ENCODE measurements around the gene ELFN1. TPM values are rescaled to one million over a fixed set of nuclear protein-coding genes. Genes with fewer than 3 reads are reported as not detected.

The ELFN1 gene
- total RNA-seq, 5 donors from 2014 or later (not counting 1 experiment from before 2014, with no cell fraction given), result 0.06 to 0.12 (median 0.07) TPM; not detected in 2

GRCh38 chr7:1779445-1779844, 109.4 kb downstream of the ELFN1 start:
- Mint-ChIP-seq H3K36me3 (peaks cover 6% of the 10 kb centered on the region), H3K27me3 (peaks cover 7 to 19% of the 10 kb centered on the region in 2 donors), H3K9me3 (peaks cover 8 to 23% (median 14%) of the 10 kb centered on the region in 3 donors), H3K27ac (no peak overlapping the region), H3K4me3 (no peak overlapping the region), H3K4me1 (no peaks in the 10 kb centered on the region)
- H3K27ac ChIP-seq (ENCODE audit: low read length), result no peak overlapping the region
- H3K27me3 ChIP-seq (replicated peaks in 1 of 2; ENCODE audit: control insufficient read depth in 2 of 2, extremely low read depth in 1 of 2, insufficient read depth in 2 of 2, low read length in 1 of 2), result peaks cover 0 to 9% of the 10 kb centered on the region in 2 experiments
- H3K36me3 ChIP-seq (ENCODE audit: control insufficient read depth in 2 of 2, extremely low read depth in 1 of 2, insufficient read depth in 1 of 2, low read length in 1 of 2), result no peaks in the 10 kb centered on the region
- CTCF ChIA-PET, result no interaction called here
- no peaks in the 10 kb centered on the region for H3K4me1 ChIP-seq (ENCODE audit: control insufficient read depth in 1 of 2, extremely low read depth in 1 of 2, insufficient read depth in 2 of 2, low read length in 2 of 2)
- DNase-seq, result no peak
- H3K9me3 ChIP-seq, result no peaks in the 10 kb centered on the region
- ATAC-seq (replicated peaks in 1 of 4), result no peak
- POLR2A ChIA-PET, result no interaction called here
- H3K4me3 ChIP-seq (ENCODE audit: control insufficient read depth in 1 of 2, extremely low read depth in 1 of 2, low read length in 1 of 2), result no peak overlapping the region
- 90% methylated on average over 9 of the region's 14 CpGs for WGBS (ENCODE audit: insufficient coverage)

DNA sequence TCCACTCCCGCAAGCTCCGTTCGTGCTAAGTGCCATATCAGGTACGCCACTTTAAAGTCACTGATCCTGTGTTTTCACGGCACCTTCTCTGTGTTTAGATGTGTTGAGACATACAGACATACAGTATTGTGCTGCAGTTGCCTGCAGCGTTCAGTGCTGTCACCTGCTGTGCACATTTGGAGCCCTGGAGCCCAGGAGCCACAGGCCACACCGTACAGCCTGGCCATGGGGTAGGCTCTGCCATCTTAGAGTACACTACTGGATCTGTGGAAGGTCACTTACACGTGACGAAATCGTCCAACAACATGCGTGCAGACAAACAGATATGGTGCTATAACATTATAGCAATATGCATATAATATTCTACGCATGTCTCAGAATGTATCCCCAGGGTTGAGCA, 111.3 kb downstream of the ELFN1 start:
- Histone ChIP-seq H3K4me1 (ENCODE audit: control insufficient read depth in 1 of 2, extremely low read depth in 1 of 2, insufficient read depth in 2 of 2, low read length in 2 of 2) (peaks cover 0 to 6% of the 10 kb centered on the region in 2 experiments), H3K27ac (ENCODE audit: low read length) (no peak overlapping the region), H3K27me3 (replicated peaks in 1 of 2; ENCODE audit: control insufficient read depth in 2 of 2, extremely low read depth in 1 of 2, insufficient read depth in 2 of 2, low read length in 1 of 2) (peaks cover 0 to 14% of the 10 kb centered on the region in 2 experiments), H3K36me3 (ENCODE audit: control insufficient read depth in 2 of 2, extremely low read depth in 1 of 2, insufficient read depth in 1 of 2, low read length in 1 of 2) (no peaks in the 10 kb centered on the region), H3K4me3 (ENCODE audit: control insufficient read depth in 1 of 2, extremely low read depth in 1 of 2, low read length in 1 of 2) (no peak overlapping the region), H3K9me3 (no peaks in the 10 kb centered on the region)
- Mint-ChIP-seq H3K27ac (no peak overlapping the region), H3K9me3 (peaks cover 3 to 14% (median 9%) of the 10 kb centered on the region in 3 donors), H3K4me1 (peaks cover 0 to 6% (median 5%) of the 10 kb centered on the region in 3 donors), H3K36me3 (no peaks in the 10 kb centered on the region), H3K27me3 (peaks cover 10 to 18% of the 10 kb centered on the region in 2 donors), H3K4me3 (no peak overlapping the region)
- DNase-seq, result no peak
- ChIA-PET POLR2A (no interaction called here), CTCF (no interaction called here)
- no peak for ATAC-seq (replicated peaks in 1 of 4)
- WGBS (ENCODE audit: insufficient coverage), result 93% methylated on average over 7 of the region's 12 CpGs

GRCh38 chr7:1785839-1786238, 115.8 kb downstream of the ELFN1 start:
- POLR2A ChIA-PET, result no interaction called here
- peaks cover 3 to 5% (median 3%) of the 10 kb centered on the region in 3 donors for H3K9me3 Mint-ChIP-seq
- H3K27ac Mint-ChIP-seq, result no peak overlapping the region
- Histone ChIP-seq H3K4me3 (ENCODE audit: control insufficient read depth in 1 of 2, extremely low read depth in 1 of 2, low read length in 1 of 2) (peak overlapping the region in 1 of 2 donors; percentile 6), H3K27me3 (replicated peaks in 1 of 2; ENCODE audit: control insufficient read depth in 2 of 2, extremely low read depth in 1 of 2, insufficient read depth in 2 of 2, low read length in 1 of 2) (peaks cover 0 to 31% of the 10 kb centered on the region in 2 experiments), H3K36me3 (ENCODE audit: control insufficient read depth in 2 of 2, extremely low read depth in 1 of 2, insufficient read depth in 1 of 2, low read length in 1 of 2) (no peaks in the 10 kb centered on the region), H3K9me3 (no peaks in the 10 kb centered on the region), H3K4me1 (ENCODE audit: control insufficient read depth in 1 of 2, extremely low read depth in 1 of 2, insufficient read depth in 2 of 2, low read length in 2 of 2) (peaks cover 0 to 6% of the 10 kb centered on the region in 2 experiments), H3K27ac (ENCODE audit: low read length) (no peak overlapping the region)
- peaks cover 0 to 6% (median 5%) of the 10 kb centered on the region in 3 donors for H3K4me1 Mint-ChIP-seq
- H3K4me3 Mint-ChIP-seq, result no peak overlapping the region
- DNase-seq (no peak), ATAC-seq (replicated peaks in 1 of 4) (no peak)
- no peaks in the 10 kb centered on the region for H3K36me3 Mint-ChIP-seq
- WGBS (ENCODE audit: insufficient coverage), result 100% methylated on average over 1 of the region's 3 CpGs
- H3K27me3 Mint-ChIP-seq, result peaks cover 12 to 29% of the 10 kb centered on the region in 2 donors
- CTCF ChIA-PET, result no interaction called here

DNA sequence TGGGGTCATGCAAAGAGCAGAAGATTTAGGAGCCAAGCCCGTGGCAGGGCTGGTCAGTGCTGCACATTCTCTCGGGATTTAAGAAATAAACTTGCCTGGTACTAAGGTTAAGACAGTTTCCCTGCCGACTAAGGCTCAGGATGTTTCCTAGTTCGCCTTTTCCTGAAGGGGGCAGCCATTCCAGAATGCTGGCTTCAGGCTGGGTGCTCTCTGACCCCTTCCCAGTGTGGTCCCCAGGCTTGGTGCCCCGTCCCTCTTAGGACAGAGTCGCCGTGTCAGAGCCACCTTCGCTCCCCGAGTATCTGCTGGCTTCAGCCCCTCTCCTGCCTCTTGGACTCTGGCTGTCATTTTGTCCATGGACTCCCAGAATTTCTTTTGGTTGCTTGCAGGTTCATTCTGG, 117.2 kb downstream of the ELFN1 start:
- no peak overlapping the region for H3K27ac ChIP-seq (ENCODE audit: low read length)
- Mint-ChIP-seq H3K9me3 (peaks cover 3 to 5% (median 3%) of the 10 kb centered on the region in 3 donors), H3K27ac (no peak overlapping the region), H3K36me3 (no peaks in the 10 kb centered on the region), H3K4me1 (peaks cover 0 to 6% (median 5%) of the 10 kb centered on the region in 3 donors), H3K4me3 (no peak overlapping the region), H3K27me3 (peaks cover 12 to 29% of the 10 kb centered on the region in 2 donors)
- no peaks in the 10 kb centered on the region for H3K9me3 ChIP-seq
- peaks cover 0 to 6% of the 10 kb centered on the region in 2 experiments for H3K4me1 ChIP-seq (ENCODE audit: control insufficient read depth in 1 of 2, extremely low read depth in 1 of 2, insufficient read depth in 2 of 2, low read length in 2 of 2)
- DNase-seq (no peak), ATAC-seq (replicated peaks in 1 of 4) (no peak)
- WGBS (ENCODE audit: insufficient coverage), result 80% methylated on average over 7 of the region's 9 CpGs
- POLR2A ChIA-PET, result no interaction called here
- no peak overlapping the region for H3K4me3 ChIP-seq (ENCODE audit: control insufficient read depth in 1 of 2, extremely low read depth in 1 of 2, low read length in 1 of 2)
- no peaks in the 10 kb centered on the region for H3K36me3 ChIP-seq (ENCODE audit: control insufficient read depth in 2 of 2, extremely low read depth in 1 of 2, insufficient read depth in 1 of 2, low read length in 1 of 2)
- peaks cover 0 to 32% of the 10 kb centered on the region in 2 experiments for H3K27me3 ChIP-seq (replicated peaks in 1 of 2; ENCODE audit: control insufficient read depth in 2 of 2, extremely low read depth in 1 of 2, insufficient read depth in 2 of 2, low read length in 1 of 2)
- CTCF ChIA-PET, result no interaction called here

DNA sequence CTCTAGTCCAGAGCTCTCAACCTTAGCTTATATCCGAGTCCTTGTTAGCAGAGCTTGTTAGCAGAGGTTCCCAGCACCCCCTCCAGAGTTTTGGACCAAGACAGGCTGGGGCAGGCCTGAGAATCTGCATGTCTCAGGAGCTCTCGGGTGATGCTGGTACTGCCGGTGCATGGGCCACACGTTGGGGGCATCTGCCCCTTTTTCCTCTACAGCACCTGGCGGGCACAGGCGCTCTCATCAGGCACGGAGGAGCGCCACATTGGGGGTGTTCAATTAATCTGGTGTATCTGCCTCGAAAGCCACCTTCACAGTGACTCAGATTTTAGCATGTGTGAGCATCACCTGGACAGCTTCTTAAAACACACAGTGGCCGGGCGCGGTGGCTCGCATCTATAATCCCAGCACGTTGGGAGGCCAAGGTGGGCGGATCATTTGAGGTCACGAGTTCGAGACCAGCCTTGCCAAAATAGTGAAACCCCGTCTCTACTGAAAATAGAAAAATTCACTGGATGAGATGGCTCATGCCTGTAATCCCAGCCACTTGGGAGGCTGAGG, 117.7 kb downstream of the ELFN1 start:
- H3K9me3 ChIP-seq, result no peaks in the 10 kb centered on the region
- ChIA-PET CTCF (interaction anchor here in 1 of 2 donors (0.7 kb wide), 1 partner anchor 313 kb away, joined by 4 read pairs; no protein-coding TSS in a partner anchor), POLR2A (no interaction called here)
- Mint-ChIP-seq H3K27me3 (peaks cover 12 to 32% of the 10 kb centered on the region in 2 donors), H3K27ac (no peak overlapping the region), H3K36me3 (no peaks in the 10 kb centered on the region), H3K4me1 (peaks cover 0 to 6% (median 5%) of the 10 kb centered on the region in 3 donors), H3K4me3 (no peak overlapping the region), H3K9me3 (peaks cover 3 to 7% (median 3%) of the 10 kb centered on the region in 3 donors)
- H3K4me1 ChIP-seq (ENCODE audit: control insufficient read depth in 1 of 2, extremely low read depth in 1 of 2, insufficient read depth in 2 of 2, low read length in 2 of 2), result peaks cover 0 to 6% of the 10 kb centered on the region in 2 experiments
- no peaks in the 10 kb centered on the region for H3K36me3 ChIP-seq (ENCODE audit: control insufficient read depth in 2 of 2, extremely low read depth in 1 of 2, insufficient read depth in 1 of 2, low read length in 1 of 2)
- peaks cover 0 to 32% of the 10 kb centered on the region in 2 experiments for H3K27me3 ChIP-seq (replicated peaks in 1 of 2; ENCODE audit: control insufficient read depth in 2 of 2, extremely low read depth in 1 of 2, insufficient read depth in 2 of 2, low read length in 1 of 2)
- WGBS (ENCODE audit: insufficient coverage), result 88% methylated on average over 18 of the region's 18 CpGs
- DNase-seq (no peak), ATAC-seq (replicated peaks in 1 of 4) (no peak)
- no peak overlapping the region for H3K4me3 ChIP-seq (ENCODE audit: control insufficient read depth in 1 of 2, extremely low read depth in 1 of 2, low read length in 1 of 2)
- no peak overlapping the region for H3K27ac ChIP-seq (ENCODE audit: low read length)

- Histone ChIP-seq H3K4me3 (ENCODE audit: control insufficient read depth in 1 of 2, extremely low read depth in 1 of 2, low read length in 1 of 2) (no peak overlapping the region), H3K4me1 (ENCODE audit: control insufficient read depth in 1 of 2, extremely low read depth in 1 of 2, insufficient read depth in 2 of 2, low read length in 2 of 2) (no peaks in the 10 kb centered on the region), H3K27me3 (replicated peaks in 1 of 2; ENCODE audit: control insufficient read depth in 2 of 2, extremely low read depth in 1 of 2, insufficient read depth in 2 of 2, low read length in 1 of 2) (peaks cover 0 to 17% of the 10 kb centered on the region in 2 experiments), H3K36me3 (ENCODE audit: control insufficient read depth in 2 of 2, extremely low read depth in 1 of 2, insufficient read depth in 1 of 2, low read length in 1 of 2) (no peaks in the 10 kb centered on the region), H3K9me3 (peaks cover 6% of the 10 kb centered on the region), H3K27ac (ENCODE audit: low read length) (no peak overlapping the region)
- H3K27me3 Mint-ChIP-seq, result peaks cover 10 to 32% of the 10 kb centered on the region in 2 donors
- H3K4me1 Mint-ChIP-seq, result no peaks in the 10 kb centered on the region
- no peak overlapping the region for H3K4me3 Mint-ChIP-seq
- POLR2A ChIA-PET, result no interaction called here
- no peak for DNase-seq
- no CpG with 5 or more reads among the region's 1 CpG for WGBS (ENCODE audit: insufficient coverage)
- peaks cover 15% of the 10 kb centered on the region for H3K36me3 Mint-ChIP-seq
- H3K27ac Mint-ChIP-seq, result no peak overlapping the region
- H3K9me3 Mint-ChIP-seq, result peaks cover 11 to 22% (median 12%) of the 10 kb centered on the region in 3 donors
- ATAC-seq (replicated peaks in 1 of 4), result no peak
- CTCF ChIA-PET, result no interaction called here
Observed at GRCh38 chr7:1794888-1795542, 124.9 kb downstream of the ELFN1 start.

Data from T-cell (primary cell).